HG02610 (cell line): Measurements from ENCODE around the gene NFS1.
A peak's percentile ranks its signal among the peaks of the same experiment; 100 is the strongest.
"Not testable (repeated sequence)": the region's sequence is repeated elsewhere in the genome, so short reads cannot be mapped to it uniquely, and the experiment has no call there.

Experiments used
- ATAC-seq: cut with Tn5 transposase; IDR thresholded peaks from one replicate; pipeline ENCODE4 v1.9.1; 2021; ENCODE audit warnings: mild to moderate bottlenecking, moderate library complexity; ENCODE audit not compliant: unreplicated experiment

The NFS1 gene

GRCh38 chr20:35699127-35699956 lies at the start of gene NFS1, which contains the start of gene ROMO1:
TSS of gene NFS1 (minus strand) at chr20:35699352. CDS start at chr20:35699288, 64 bp downstream.
TSS of gene ROMO1 (plus strand) at chr20:35699405. CDS start at chr20:35699633, 228 bp downstream.
- ATAC-seq, result peak; percentile 86

- not testable (repeated sequence) for ATAC-seq
Measured at GRCh38 chr20:35744492-35744841, 45.3 kb upstream of the NFS1 start.

GRCh38 chr20:35743693-35744491 lies 44.7 kb upstream of the NFS1 start:
- ATAC-seq, result no peak

- ATAC-seq, result no peak
Measured at GRCh38 chr20:35742741-35743523, 43.8 kb upstream of the NFS1 start.

GRCh38 chr20:35741892-35742740 lies 43.0 kb upstream of the NFS1 start, which contains the start of gene RBM39:
TSS of gene RBM39 (minus strand) at chr20:35742260. CDS start at chr20:35740874, 1,386 bp downstream.
- peak; percentile 83 for ATAC-seq

- ATAC-seq, result no peak
Measured at GRCh38 chr20:35739294-35740163, 40.4 kb upstream of the NFS1 start.

GRCh38 chr20:35738410-35739179 lies 39.4 kb upstream of the NFS1 start:
- no peak for ATAC-seq

GRCh38 chr20:35737865-35738333 lies 38.7 kb upstream of the NFS1 start:
- no peak for ATAC-seq

- ATAC-seq, result no peak
Measured at GRCh38 chr20:35735826-35736470, 36.8 kb upstream of the NFS1 start.

- ATAC-seq, result no peak
Measured at GRCh38 chr20:35734777-35735649, 35.9 kb upstream of the NFS1 start.

GRCh38 chr20:35734374-35734773 lies 35.2 kb upstream of the NFS1 start:
- no peak for ATAC-seq

GRCh38 chr20:35732644-35732982 lies 33.5 kb upstream of the NFS1 start:
- no peak for ATAC-seq

GRCh38 chr20:35731862-35732643 lies 32.9 kb upstream of the NFS1 start:
- no peak for ATAC-seq

GRCh38 chr20:35731469-35731788 lies 32.3 kb upstream of the NFS1 start:
- no peak for ATAC-seq

- no peak for ATAC-seq
Measured at GRCh38 chr20:35730583-35731468, 31.7 kb upstream of the NFS1 start.
